ENCODE data around the gene GSX1.
"Not testable (repeated sequence)": the region's sequence is repeated elsewhere in the genome, so short reads cannot be mapped to it uniquely, and the experiment has no call there.

The GSX1 gene

GRCh38 chr13:27794921-27795717 lies 2.8 kb downstream of the GSX1 start:
- H3K27ac ChIP-seq (ENCODE audit: low read length): no peak overlapping the region
- no peak overlapping the region for H3K9ac ChIP-seq (ENCODE audit: low read depth, low read length)
- no peaks in the 10 kb centered on the region for H3K36me3 ChIP-seq (ENCODE audit: insufficient read depth, low read depth, low read length)
- H3K9me3 ChIP-seq (ENCODE audit: insufficient read depth, low read depth, low read length): no peaks in the 10 kb centered on the region; the same call in 1 of the 2 replicates
- H3K4me3 ChIP-seq (ENCODE audit: low read length): peak overlapping the region; percentile 12; the same call in 1 of the 2 replicates
- peaks cover 13% of the 10 kb centered on the region; the same call in 1 of the 2 replicates for H3K4me1 ChIP-seq (ENCODE audit: insufficient read depth, low read length)
- peaks cover 100% of the 10 kb centered on the region for H3K27me3 ChIP-seq (ENCODE audit: insufficient read depth, low read length)

- H3K36me3 ChIP-seq (ENCODE audit: insufficient read depth, low read depth, low read length): no peaks in the 10 kb centered on the region
- H3K4me3 ChIP-seq (ENCODE audit: low read length): no peak overlapping the region
- no peaks in the 10 kb centered on the region; the same call in 1 of the 2 replicates for H3K9me3 ChIP-seq (ENCODE audit: insufficient read depth, low read depth, low read length)
- no peak overlapping the region for H3K27ac ChIP-seq (ENCODE audit: low read length)
- H3K9ac ChIP-seq (ENCODE audit: low read depth, low read length): no peak overlapping the region
- peaks cover 100% of the 10 kb centered on the region for H3K27me3 ChIP-seq (ENCODE audit: insufficient read depth, low read length)
- peaks cover 11% of the 10 kb centered on the region; the same call in 1 of the 2 replicates for H3K4me1 ChIP-seq (ENCODE audit: insufficient read depth, low read length)
Measured at GRCh38 chr13:27795718-27796019, 3.4 kb downstream of the GSX1 start.

GRCh38 chr13:27796544-27797227 lies 4.4 kb downstream of the GSX1 start:
- H3K4me1 ChIP-seq (ENCODE audit: insufficient read depth, low read length): peaks cover 5% of the 10 kb centered on the region; the same call in 1 of the 2 replicates
- no peak overlapping the region for H3K9ac ChIP-seq (ENCODE audit: low read depth, low read length)
- peak overlapping the region; percentile 60 for H3K4me3 ChIP-seq (ENCODE audit: low read length)
- H3K27ac ChIP-seq (ENCODE audit: low read length): no peak overlapping the region
- H3K27me3 ChIP-seq (ENCODE audit: insufficient read depth, low read length): peaks cover 100% of the 10 kb centered on the region
- no peaks in the 10 kb centered on the region; the same call in 1 of the 2 replicates for H3K9me3 ChIP-seq (ENCODE audit: insufficient read depth, low read depth, low read length)
- no peaks in the 10 kb centered on the region for H3K36me3 ChIP-seq (ENCODE audit: insufficient read depth, low read depth, low read length)

- Histone ChIP-seq H3K4me1 (ENCODE audit: insufficient read depth, low read length) (peaks cover 5% of the 10 kb centered on the region; the same call in 1 of the 2 replicates), H3K4me3 (ENCODE audit: low read length) (peak overlapping the region; percentile 60), H3K36me3 (ENCODE audit: insufficient read depth, low read depth, low read length) (no peaks in the 10 kb centered on the region), H3K9ac (ENCODE audit: low read depth, low read length) (no peak overlapping the region), H3K9me3 (ENCODE audit: insufficient read depth, low read depth, low read length) (no peaks in the 10 kb centered on the region; the same call in 1 of the 2 replicates), H3K27ac (ENCODE audit: low read length) (no peak overlapping the region), H3K27me3 (ENCODE audit: insufficient read depth, low read length) (peaks cover 99% of the 10 kb centered on the region)
Measured at GRCh38 chr13:27797228-27797624, 4.9 kb downstream of the GSX1 start.

- H3K27me3 ChIP-seq (ENCODE audit: insufficient read depth, low read length): peaks cover 80% of the 10 kb centered on the region
Measured at GRCh38 chr13:27806744-27807387, 14.6 kb downstream of the GSX1 start.

DNA sequence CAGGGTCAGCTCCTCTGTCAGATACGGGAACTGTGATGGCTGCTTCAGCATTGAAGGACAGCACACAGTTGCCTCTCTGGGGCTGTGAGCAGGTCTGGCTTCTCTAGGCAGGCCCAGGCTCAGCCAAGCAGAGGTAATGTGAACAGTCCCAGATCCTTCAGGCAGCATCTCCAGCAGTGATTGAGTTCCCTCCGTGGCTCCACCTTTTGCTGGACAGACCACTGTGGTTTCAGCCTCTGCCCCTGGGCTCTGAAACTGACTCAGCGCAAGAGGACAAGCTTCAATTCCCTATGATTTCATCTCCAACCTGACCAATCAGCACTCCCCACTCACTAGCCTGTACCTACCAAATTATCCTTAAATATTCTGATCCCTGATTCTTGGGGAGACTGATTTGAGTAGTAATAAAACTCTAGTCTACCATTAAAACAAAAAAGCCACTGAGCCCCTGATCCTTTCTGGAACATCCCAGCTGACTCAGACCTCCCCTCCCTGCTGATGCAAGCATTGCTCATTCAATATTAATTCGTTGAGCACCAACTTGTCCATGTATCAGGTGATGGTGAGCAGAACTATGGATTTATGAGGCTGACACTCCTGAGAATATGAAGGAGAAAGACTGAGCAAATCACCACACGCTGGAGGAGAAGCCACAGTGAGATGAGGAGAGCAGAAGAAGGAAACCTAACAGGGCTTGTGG lies 16.7 kb downstream of the GSX1 start:
- Histone ChIP-seq H3K9ac (ENCODE audit: low read depth, low read length) (no peak overlapping the region), H3K27me3 (ENCODE audit: insufficient read depth, low read length) (peaks cover 80% of the 10 kb centered on the region), H3K9me3 (ENCODE audit: insufficient read depth, low read depth, low read length) (no peaks in the 10 kb centered on the region), H3K27ac (ENCODE audit: low read length) (no peak overlapping the region), H3K4me3 (ENCODE audit: low read length) (no peak overlapping the region), H3K36me3 (ENCODE audit: insufficient read depth, low read depth, low read length) (no peaks in the 10 kb centered on the region), H3K4me1 (ENCODE audit: insufficient read depth, low read length) (peaks cover 19% of the 10 kb centered on the region)

More at GRCh38 chr13:27806744-27807387, 14.6 kb downstream of the GSX1 start:
- peak overlapping the region; percentile 7; the same call in 1 of the 2 replicates for H3K9ac ChIP-seq (ENCODE audit: low read depth, low read length)
- H3K27ac ChIP-seq (ENCODE audit: low read length): no peak overlapping the region
- H3K9me3 ChIP-seq (ENCODE audit: insufficient read depth, low read depth, low read length): no peaks in the 10 kb centered on the region
- no peaks in the 10 kb centered on the region for H3K36me3 ChIP-seq (ENCODE audit: insufficient read depth, low read depth, low read length)
- H3K4me1 ChIP-seq (ENCODE audit: insufficient read depth, low read length): peaks cover 19% of the 10 kb centered on the region
- H3K4me3 ChIP-seq (ENCODE audit: low read length): peak overlapping the region; percentile 41

GRCh38 chr13:27810009-27810408 lies 17.7 kb downstream of the GSX1 start:
- H3K9me3 ChIP-seq (ENCODE audit: insufficient read depth, low read depth, low read length): no peaks in the 10 kb centered on the region
- no peak overlapping the region for H3K4me3 ChIP-seq (ENCODE audit: low read length)
- H3K27ac ChIP-seq (ENCODE audit: low read length): no peak overlapping the region
- H3K4me1 ChIP-seq (ENCODE audit: insufficient read depth, low read length): peaks cover 19% of the 10 kb centered on the region
- H3K27me3 ChIP-seq (ENCODE audit: insufficient read depth, low read length): peaks cover 84% of the 10 kb centered on the region
- H3K9ac ChIP-seq (ENCODE audit: low read depth, low read length): no peak overlapping the region
- no peaks in the 10 kb centered on the region for H3K36me3 ChIP-seq (ENCODE audit: insufficient read depth, low read depth, low read length)

- Histone ChIP-seq H3K4me3 (ENCODE audit: low read length) (no peak overlapping the region), H3K27me3 (ENCODE audit: insufficient read depth, low read length) (peaks cover 85% of the 10 kb centered on the region), H3K4me1 (ENCODE audit: insufficient read depth, low read length) (peaks cover 19% of the 10 kb centered on the region), H3K27ac (ENCODE audit: low read length) (no peak overlapping the region), H3K9ac (ENCODE audit: low read depth, low read length) (no peak overlapping the region), H3K36me3 (ENCODE audit: insufficient read depth, low read depth, low read length) (no peaks in the 10 kb centered on the region), H3K9me3 (ENCODE audit: insufficient read depth, low read depth, low read length) (no peaks in the 10 kb centered on the region)
Measured at GRCh38 chr13:27810461-27810860, 18.2 kb downstream of the GSX1 start.

DNA sequence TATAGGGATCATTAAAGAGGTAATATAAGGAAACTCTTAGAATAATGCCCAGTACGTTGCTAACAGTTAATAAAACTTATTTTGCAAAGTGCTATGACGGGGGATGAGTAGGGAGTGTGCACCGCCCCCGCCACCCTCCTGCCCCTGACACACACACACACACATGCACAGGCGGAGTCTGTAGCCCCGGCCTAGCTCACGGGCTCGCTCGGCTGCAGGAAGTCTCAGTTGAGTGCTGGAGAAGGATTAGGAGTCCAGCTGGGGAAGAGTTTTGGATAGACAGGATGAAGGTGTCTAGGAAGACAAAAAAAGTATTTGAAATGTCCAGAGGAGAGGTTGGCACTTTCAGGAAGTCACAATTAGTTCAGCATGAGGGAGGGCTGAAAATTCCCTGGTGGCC lies 21.5 kb downstream of the GSX1 start:
- Histone ChIP-seq H3K9me3 (ENCODE audit: insufficient read depth, low read depth, low read length) (no peaks in the 10 kb centered on the region), H3K27me3 (ENCODE audit: insufficient read depth, low read length) (peaks cover 88% of the 10 kb centered on the region), H3K4me3 (ENCODE audit: low read length) (no peak overlapping the region), H3K36me3 (ENCODE audit: insufficient read depth, low read depth, low read length) (no peaks in the 10 kb centered on the region), H3K9ac (ENCODE audit: low read depth, low read length) (no peak overlapping the region), H3K4me1 (ENCODE audit: insufficient read depth, low read length) (no peaks in the 10 kb centered on the region), H3K27ac (ENCODE audit: low read length) (no peak overlapping the region)

GRCh38 chr13:27817832-27818231 lies 25.5 kb downstream of the GSX1 start:
- H3K9me3 ChIP-seq (ENCODE audit: insufficient read depth, low read depth, low read length); H3K9ac ChIP-seq (ENCODE audit: low read depth, low read length); H3K36me3 ChIP-seq (ENCODE audit: insufficient read depth, low read depth, low read length); H3K27ac ChIP-seq (ENCODE audit: low read length); H3K4me3 ChIP-seq (ENCODE audit: low read length): not testable (repeated sequence)
- H3K4me1 ChIP-seq (ENCODE audit: insufficient read depth, low read length): peaks cover 27% of the 10 kb centered on the region
- H3K27me3 ChIP-seq (ENCODE audit: insufficient read depth, low read length): peaks cover 99% of the 10 kb centered on the region
